Stimulated activated CD8-positive, alpha-beta memory T cell treated with anti-CD3 and anti-CD28 coated beads, Interleukin-2, amount 100 ng/mL, for 48 hours (primary cell): ENCODE data around the gene VPS51.
A peak's percentile ranks its signal among the peaks of the same experiment; 100 is the strongest.

Experiments used
- DNase-seq, 2 donors: peaks; one replicate each; pipeline ENCODE4 v3.0.0-alpha.2; 2020; ENCODE audit warnings: low read depth in 2 of 2

Gene VPS51

GRCh38 chr11:65095974-65096806, at the start of gene VPS51:
TSS of gene VPS51 (plus strand) at chr11:65096214. CDS start at chr11:65096251, 37 bp downstream.
- peak; percentile 72 to 76 for DNase-seq

DNA sequence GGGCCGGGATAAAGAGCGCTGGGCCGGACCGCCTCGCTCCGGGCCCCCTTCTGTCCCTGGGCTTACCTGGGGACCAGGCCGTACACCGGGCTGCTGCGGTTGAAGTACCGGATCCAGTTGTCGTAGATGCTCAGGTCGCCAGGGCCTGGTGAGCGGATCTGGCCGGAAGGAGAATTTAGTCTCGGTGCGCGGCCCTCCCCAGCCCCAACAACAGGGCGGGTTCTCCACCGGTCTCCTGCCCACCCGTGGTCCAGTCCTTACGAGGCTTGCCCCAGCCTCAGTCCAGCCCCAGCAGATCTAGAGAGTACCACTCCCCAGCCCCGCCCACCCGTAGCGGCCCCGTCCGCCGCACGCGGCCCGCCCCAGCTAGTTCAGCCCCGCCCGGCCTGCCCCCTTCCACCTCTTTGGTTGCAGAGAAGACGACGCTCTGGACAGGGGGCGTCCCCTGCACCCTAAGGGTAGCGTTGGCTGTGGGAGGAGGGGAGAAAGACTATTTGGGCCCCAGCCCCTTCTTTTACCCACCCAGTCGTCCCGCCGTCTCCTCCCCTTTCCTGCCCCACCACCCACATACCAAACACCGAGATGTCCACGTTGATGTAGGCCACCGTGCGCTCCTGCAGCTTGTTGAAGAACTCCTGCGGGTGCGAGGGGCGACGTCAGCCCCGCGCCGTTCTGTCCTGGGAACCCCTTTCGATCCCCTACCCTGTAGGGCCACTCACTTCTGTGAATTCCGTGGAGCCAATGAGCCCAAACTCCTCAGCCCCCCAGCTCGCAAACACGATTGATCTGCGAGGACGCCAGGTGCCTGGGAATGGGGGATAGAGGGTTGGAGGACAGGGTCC, 48.2 kb upstream of the VPS51 start:
- peak in 1 of 2 donors; percentile 17 for DNase-seq

DNA sequence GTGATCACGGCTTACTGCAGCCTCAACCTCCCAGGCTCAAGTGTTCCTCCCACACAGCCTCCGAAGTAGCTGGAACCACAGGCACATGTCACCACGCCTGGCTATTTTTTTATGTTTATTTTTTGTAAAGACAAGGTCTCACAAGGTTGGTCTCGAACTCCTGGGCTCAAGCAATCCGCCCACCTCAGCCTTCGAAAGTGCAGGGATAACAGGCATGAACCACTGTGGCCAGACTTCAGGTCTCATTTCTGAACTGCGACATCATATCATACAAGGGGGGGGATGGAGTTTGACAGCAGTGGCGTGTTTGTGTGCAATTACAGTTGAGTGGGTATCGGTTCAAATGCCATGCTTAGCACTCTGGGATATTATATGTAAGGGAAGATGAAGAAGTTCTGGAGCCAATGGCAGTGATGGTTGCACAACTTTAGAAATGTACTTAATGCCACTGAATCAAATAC, 44.6 kb upstream of the VPS51 start:
- no peak for DNase-seq

DNA sequence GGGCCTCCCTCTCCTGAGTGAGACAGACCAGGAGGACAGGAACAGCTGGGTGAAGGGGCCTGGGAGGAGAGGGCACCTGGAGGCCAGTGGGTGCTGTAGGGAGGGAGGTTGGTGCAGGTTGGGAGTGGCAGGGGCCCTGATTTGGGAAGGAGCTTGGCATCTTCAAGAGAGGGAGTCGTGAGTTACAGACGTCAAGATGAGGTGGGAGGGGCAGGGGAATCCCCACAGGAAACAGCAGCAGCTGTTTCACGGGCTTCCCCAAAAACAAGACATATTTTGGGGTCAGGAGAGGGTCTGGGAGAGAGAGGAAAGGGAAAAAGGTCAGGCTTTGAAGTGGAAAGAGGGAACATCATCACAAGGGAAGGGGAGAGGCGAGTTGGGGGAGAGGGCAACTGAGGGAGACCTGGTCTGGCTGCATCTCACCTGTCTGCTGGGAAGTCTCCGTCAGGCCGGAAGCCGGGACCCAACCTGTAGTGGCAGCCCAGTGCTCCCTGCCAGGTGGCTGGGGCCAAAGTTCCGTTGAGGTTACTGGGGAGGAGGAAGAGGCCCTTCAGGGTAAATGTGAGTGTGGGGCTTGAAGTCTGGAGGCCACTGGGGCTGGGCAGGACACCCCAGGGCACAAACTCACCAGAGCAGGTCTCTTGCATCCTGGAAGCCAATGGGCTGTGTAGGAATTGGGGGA, 42.0 kb upstream of the VPS51 start:
- DNase-seq = no peak

- no peak for DNase-seq
Observed at GRCh38 chr11:65055538-65055937, 40.5 kb upstream of the VPS51 start.

DNA sequence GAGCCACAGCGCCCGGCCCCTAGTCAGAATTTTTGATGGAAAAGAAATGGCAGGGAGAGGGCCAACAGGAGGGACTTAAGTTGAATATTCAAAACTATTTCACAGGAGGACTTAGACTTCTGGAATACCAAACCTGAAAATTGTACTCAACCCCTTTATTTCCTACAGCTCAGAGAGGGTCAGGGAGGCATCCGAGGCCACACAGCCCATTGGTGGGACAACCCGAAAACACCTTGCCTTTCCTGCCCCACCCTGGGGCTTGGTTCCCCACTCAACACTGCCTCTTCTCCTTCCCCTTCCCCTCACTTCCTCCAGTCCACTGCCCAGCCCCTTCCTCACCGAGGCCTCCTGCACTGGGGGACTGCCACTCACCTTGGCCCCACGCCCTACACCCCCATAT, 39.0 kb upstream of the VPS51 start:
- no peak for DNase-seq

DNA sequence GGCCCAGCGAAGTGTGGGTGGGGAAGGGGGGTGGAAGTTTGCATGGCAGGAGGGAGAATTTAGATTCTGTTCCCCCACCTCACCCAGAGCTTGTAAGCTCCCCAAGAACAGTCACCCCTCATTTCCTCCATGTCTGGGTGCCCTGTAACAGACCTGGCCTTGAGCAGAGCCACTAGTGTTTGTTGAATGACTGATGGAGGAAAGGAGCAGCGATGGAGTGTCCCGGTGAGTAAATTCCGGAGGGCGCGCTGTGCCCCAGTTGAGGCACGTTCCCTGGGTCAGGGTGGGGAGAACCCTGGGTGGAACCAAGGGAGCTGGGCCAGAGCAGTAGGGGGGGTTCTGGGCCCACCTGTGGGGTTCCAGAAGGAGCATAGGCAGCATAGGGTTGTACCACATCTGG, 38.5 kb upstream of the VPS51 start:
- no peak for DNase-seq

GRCh38 chr11:65058012-65058411, 38.0 kb upstream of the VPS51 start:
- DNase-seq = no peak

- DNase-seq = no peak
Observed at GRCh38 chr11:65058419-65059054, 37.5 kb upstream of the VPS51 start, which contains the start of gene NAALADL1. TSS of gene NAALADL1 (minus strand) at chr11:65058553. CDS start at chr11:65058521, 32 bp downstream.

- DNase-seq = no peak
Observed at GRCh38 chr11:65059523-65059922, 36.5 kb upstream of the VPS51 start.

- no peak for DNase-seq
Observed at GRCh38 chr11:65059959-65060824, 35.8 kb upstream of the VPS51 start.

GRCh38 chr11:65060913-65061408, 35.1 kb upstream of the VPS51 start:
- no peak for DNase-seq

GRCh38 chr11:65063532-65063931, 32.5 kb upstream of the VPS51 start:
- no peak for DNase-seq

DNA sequence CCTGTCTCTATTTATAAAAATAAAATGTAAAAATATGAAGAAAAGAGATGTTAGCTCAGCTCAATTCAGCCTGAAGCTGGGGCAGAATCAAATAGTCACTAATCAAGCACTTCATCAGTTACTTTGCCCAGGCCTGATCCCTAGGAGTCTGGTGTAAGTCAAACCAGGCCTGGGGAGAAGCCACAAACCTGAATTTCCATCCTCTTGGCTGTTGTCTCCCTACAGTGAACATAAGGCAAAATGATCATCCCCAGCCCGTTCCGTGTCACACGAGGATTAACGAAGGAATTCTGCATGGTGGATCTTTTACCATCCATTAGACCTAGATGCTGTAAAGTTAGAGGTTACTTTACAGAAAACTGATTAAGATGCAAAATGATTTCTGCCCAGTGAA, 31.2 kb upstream of the VPS51 start:
- DNase-seq = no peak

- DNase-seq = no peak
Observed at GRCh38 chr11:65065851-65066250, 30.2 kb upstream of the VPS51 start.

GRCh38 chr11:65066315-65066714, 29.7 kb upstream of the VPS51 start:
- DNase-seq = no peak

GRCh38 chr11:65066805-65067291, 29.2 kb upstream of the VPS51 start:
- DNase-seq = no peak

- no peak for DNase-seq
Observed at GRCh38 chr11:65067446-65067845, 28.6 kb upstream of the VPS51 start.

- DNase-seq = no peak
Observed at GRCh38 chr11:65069217-65069616, 26.8 kb upstream of the VPS51 start.
